ENCODE data around the gene SPATA21. TPM values are rescaled to one million over a fixed set of nuclear protein-coding genes. Genes with fewer than 3 reads are reported as not detected.

SPATA21 gene
- total RNA-seq, 2 donors from 2014 or later: not detected

DNA sequence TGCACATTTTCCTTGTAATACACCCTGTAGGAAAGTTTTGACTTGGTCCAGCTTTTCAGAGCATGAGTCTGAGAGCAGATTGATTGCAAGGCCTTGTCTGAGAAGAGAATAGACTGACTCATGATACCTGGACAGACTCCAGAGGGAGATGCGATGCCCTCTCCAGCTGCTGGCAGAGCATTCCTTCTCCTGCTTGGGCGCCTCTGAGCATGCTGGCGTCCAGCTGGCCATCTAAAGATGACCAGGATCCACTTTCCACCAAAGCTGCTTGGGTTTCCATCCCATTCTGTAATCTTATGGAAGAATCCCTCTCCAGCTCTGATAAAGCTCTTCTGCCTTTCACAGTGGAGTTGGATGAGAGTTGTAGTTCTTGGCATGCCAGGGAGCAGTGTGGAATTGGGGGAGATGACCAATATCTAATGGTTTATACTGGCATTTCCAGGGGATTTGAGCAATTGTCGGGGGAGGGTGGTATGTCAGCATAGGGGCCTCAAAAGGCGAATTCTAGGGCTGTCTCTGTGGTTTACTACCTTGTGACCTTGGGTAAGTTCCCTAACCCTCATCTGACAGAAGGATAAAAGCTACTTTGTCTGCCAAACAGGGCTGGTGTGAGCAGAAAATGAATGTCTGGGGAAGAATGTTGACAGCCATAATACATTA lies 50.6 kb downstream of the SPATA21 start:
- H3K27ac ChIP-seq: peak overlapping the region; percentile 68 to 75
- H3K4me1 ChIP-seq: peaks cover 0 to 65% of the 10 kb centered on the region in 2 donors
- no peaks in the 10 kb centered on the region for H3K9me3 ChIP-seq
- peak overlapping the region in 1 of 2 donors; percentile 31 for H3K4me3 ChIP-seq
- TF ChIP-seq, protein P1, sequence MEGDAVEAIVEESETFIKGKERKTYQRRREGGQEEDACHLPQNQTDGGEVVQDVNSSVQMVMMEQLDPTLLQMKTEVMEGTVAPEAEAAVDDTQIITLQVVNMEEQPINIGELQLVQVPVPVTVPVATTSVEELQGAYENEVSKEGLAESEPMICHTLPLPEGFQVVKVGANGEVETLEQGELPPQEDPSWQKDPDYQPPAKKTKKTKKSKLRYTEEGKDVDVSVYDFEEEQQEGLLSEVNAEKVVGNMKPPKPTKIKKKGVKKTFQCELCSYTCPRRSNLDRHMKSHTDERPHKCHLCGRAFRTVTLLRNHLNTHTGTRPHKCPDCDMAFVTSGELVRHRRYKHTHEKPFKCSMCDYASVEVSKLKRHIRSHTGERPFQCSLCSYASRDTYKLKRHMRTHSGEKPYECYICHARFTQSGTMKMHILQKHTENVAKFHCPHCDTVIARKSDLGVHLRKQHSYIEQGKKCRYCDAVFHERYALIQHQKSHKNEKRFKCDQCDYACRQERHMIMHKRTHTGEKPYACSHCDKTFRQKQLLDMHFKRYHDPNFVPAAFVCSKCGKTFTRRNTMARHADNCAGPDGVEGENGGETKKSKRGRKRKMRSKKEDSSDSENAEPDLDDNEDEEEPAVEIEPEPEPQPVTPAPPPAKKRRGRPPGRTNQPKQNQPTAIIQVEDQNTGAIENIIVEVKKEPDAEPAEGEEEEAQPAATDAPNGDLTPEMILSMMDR (IDR thresholded peaks at IDR 0.05): no peak
- H3K27me3 ChIP-seq: no peaks in the 10 kb centered on the region
- no peaks in the 10 kb centered on the region for H3K36me3 ChIP-seq
- DNase-seq (ENCODE audit: low spot score): no peak

DNA sequence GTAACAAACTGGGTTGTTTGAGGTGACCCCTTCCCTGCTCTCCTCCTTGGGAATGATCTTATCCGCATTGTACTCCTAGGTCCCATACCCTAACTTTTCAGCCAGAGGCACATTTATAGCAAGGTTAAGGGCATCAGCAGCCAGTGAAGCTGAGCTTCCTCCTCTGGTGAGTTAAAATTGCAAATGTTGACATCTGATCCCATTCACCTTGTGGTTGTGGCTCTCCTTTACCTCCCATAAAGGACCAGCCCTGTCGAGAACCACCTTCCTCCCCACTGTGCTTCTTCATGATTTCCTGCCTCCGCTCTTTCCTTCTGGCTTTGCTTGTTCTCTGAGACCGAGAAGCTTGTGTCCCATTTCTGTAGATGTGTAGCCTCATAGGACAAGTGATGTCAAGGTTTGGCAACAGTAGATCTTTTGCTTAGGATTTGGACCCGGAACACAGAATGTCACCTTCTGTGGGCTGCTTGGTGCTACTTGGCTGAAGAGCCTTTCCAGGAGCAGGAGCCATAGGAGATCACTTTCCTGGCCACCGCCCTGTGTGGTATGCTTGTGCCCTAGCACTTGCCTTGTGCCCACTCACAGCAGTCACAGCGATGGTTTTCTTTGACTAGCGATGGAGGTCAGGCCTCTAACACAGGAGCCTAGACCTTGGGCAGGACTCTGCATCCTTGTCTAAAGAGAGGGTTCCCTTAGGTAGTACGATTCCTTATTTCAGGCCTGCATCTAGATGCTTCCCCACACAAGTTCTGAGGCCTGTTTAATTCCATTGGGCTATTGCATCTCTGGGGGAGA lies 51.4 kb downstream of the SPATA21 start:
- Histone ChIP-seq H3K27ac (peak overlapping the region; percentile 68 to 75), H3K4me3 (no peak overlapping the region), H3K9me3 (no peaks in the 10 kb centered on the region), H3K36me3 (no peaks in the 10 kb centered on the region), H3K27me3 (no peaks in the 10 kb centered on the region), H3K4me1 (peaks cover 0 to 58% of the 10 kb centered on the region in 2 donors)
- DNase-seq (ENCODE audit: low spot score): no peak
- TF ChIP-seq, protein P1 (IDR thresholded peaks at IDR 0.05): no peak

DNA sequence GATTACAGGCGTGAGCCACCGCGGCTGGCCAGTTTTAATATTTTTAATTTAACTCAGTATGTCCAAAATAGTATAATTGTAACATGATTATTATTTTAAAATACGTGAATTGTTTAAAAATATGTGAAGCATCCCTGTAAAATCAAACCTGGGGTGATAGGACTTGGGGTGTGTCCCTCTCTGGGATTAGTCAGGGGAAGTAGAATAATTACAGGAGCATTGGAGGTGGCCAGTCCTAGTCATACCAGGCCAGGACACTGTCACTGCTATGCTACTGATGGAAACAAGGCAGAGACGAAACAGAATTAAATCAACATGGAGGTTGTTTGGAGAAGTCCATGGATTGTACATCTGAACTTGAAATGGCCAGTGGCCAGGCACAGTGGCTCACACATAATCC lies 53.3 kb downstream of the SPATA21 start:
- no peak overlapping the region for H3K4me3 ChIP-seq
- no peak for DNase-seq (ENCODE audit: low spot score)
- TF ChIP-seq, protein P1 (IDR thresholded peaks at IDR 0.05): no peak
- H3K4me1 ChIP-seq: peaks cover 0 to 52% of the 10 kb centered on the region in 2 donors
- no peaks in the 10 kb centered on the region for H3K36me3 ChIP-seq
- no peaks in the 10 kb centered on the region for H3K9me3 ChIP-seq
- H3K27me3 ChIP-seq: no peaks in the 10 kb centered on the region
- H3K27ac ChIP-seq: no peak overlapping the region

DNA sequence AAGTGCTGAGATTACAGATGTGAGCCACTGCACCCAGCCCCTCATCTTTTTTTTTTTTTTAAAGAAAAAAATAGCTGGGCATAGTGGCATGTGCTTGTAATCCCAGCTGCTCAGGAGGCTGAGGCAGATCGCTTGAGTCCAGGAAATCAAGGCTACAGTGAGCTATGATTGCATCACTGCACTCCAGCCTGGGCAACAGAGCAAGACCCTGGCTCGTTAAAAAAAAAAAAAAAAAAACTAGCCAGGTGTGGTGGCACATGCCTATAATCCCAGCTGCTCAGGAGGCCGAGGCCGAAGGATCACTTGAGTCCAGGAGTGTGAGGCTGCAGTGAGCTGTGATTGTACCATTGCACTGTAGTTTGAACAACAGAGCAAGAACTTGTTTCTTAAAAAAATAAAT lies 56.4 kb downstream of the SPATA21 start:
- no peaks in the 10 kb centered on the region for H3K9me3 ChIP-seq
- H3K27ac ChIP-seq: no peak overlapping the region
- TF ChIP-seq, protein P1 (IDR thresholded peaks at IDR 0.05): no peak
- no peaks in the 10 kb centered on the region for H3K27me3 ChIP-seq
- no peak for DNase-seq (ENCODE audit: low spot score)
- H3K4me1 ChIP-seq: peaks cover 0 to 56% of the 10 kb centered on the region in 2 donors
- H3K36me3 ChIP-seq: no peaks in the 10 kb centered on the region
- H3K4me3 ChIP-seq: no peak overlapping the region

DNA sequence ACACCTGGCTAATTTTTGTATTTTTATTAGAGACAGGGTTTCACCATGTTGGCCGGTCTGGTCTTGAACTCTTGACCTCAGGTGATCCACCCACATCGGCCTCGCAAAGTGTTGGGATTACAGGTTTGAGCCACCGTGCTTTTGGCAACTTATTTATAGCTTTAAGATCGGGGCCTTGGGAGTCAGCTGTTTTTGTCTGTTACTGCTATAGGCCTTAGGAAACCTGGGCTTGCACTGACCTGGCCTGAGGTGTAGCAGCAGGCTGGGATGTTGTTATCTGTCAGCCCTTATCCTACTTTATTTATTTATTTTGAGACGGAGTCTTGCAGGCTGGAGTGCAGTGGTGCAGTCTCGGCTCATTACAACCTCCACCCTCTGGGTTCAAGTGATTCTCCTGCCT lies 58.8 kb downstream of the SPATA21 start:
- H3K4me3 ChIP-seq: no peak overlapping the region
- TF ChIP-seq, protein P1 (IDR thresholded peaks at IDR 0.05): no peak
- H3K4me1 ChIP-seq: peaks cover 0 to 59% of the 10 kb centered on the region in 2 donors
- H3K36me3 ChIP-seq: no peaks in the 10 kb centered on the region
- DNase-seq (ENCODE audit: low spot score): no peak
- no peak overlapping the region for H3K27ac ChIP-seq
- no peaks in the 10 kb centered on the region for H3K9me3 ChIP-seq
- H3K27me3 ChIP-seq: no peaks in the 10 kb centered on the region

Measured in right atrium auricular region (tissue), 2 donors.